NB4 (cell line): Measurements from ENCODE around the gene ADGRL4.

Source experiments
- CTCF ChIP-seq: IDR thresholded peaks from one replicate; pipeline ENCODE4 v1.5.1; 2012; ENCODE audit warnings: low read depth, low read length
- MAX ChIP-seq: IDR thresholded peaks from 2 replicates; pipeline ENCODE4 v1.6.1; 2011; ENCODE audit warnings: low read depth, low read length
- MYC ChIP-seq: IDR thresholded peaks from 2 replicates; pipeline ENCODE4 v1.6.1; 2011; ENCODE audit warnings: low read depth, low read length
- POLR2A ChIP-seq: IDR thresholded peaks from 2 replicates; pipeline ENCODE4 v1.6.1; 2011; ENCODE audit warnings: mild to moderate bottlenecking; ENCODE audit not compliant: insufficient read length; ENCODE audit errors: extremely low read depth

GRCh38 chr1:78843546-78843945 is 163.0 kb downstream of the ADGRL4 start:
- TF ChIP-seq CTCF (no peak), POLR2A (no peak), MAX (no peak), MYC (no peak)
